HEK293T (cell line): ENCODE data around the gene RFX6.

Experiments used
- CTCF ChIA-PET: fragments of 350-600 bp; formaldehyde crosslinking; extraction: SDS; loops from one replicate; lab custom pipeline; 2021; ENCODE audit warnings: antibody characterized with exemption, inconsistent platforms; lab: Yijun Ruan, JAX
- POLR2A ChIA-PET: fragments of 350-600 bp; formaldehyde crosslinking; extraction: SDS; loops from one replicate; lab custom pipeline; 2020; ENCODE audit warnings: antibody characterized with exemption, inconsistent platforms; lab: Yijun Ruan, JAX
- DNase-seq: peaks from one replicate; pipeline ENCODE4 v3.0.0; 2012; ENCODE audit warnings: mixed read lengths; ENCODE audit errors: extremely low spot score
- ARNT ChIP-seq: fragments of 450-650 bp; IDR thresholded peaks from 2 replicates; pipeline ENCODE4 v1.6.1; 2017; ENCODE audit warnings: mild to moderate bottlenecking
- BHLHE40 ChIP-seq: fragments of 450-650 bp; IDR thresholded peaks from 2 replicates; pipeline ENCODE4 v1.6.1; 2016; ENCODE audit warnings: mild to moderate bottlenecking, moderate library complexity, borderline replicate concordance
- CTBP1 ChIP-seq: fragments of 450-650 bp; IDR thresholded peaks from 2 replicates; pipeline ENCODE4 v1.6.1; 2016; ENCODE audit warnings: borderline replicate concordance
- ELF4 ChIP-seq: fragments of 450-650 bp; IDR thresholded peaks from 2 replicates; pipeline ENCODE4 v1.6.1; 2017; ENCODE audit warnings: antibody characterized with exemption
- FOXA1 ChIP-seq: fragments of 450-650 bp; IDR thresholded peaks from 2 replicates; pipeline ENCODE4 v1.6.1; 2016; ENCODE audit warnings: mild to moderate bottlenecking
- FOXK2 ChIP-seq: fragments of 450-650 bp; IDR thresholded peaks from 2 replicates; pipeline ENCODE4 v1.6.1; 2016; ENCODE audit warnings: mild to moderate bottlenecking
- FOXM1 ChIP-seq: fragments of 450-650 bp; IDR thresholded peaks from 2 replicates; pipeline ENCODE4 v1.6.1; 2017; ENCODE audit warnings: mild to moderate bottlenecking, borderline replicate concordance
- HDGF ChIP-seq: fragments of 450-650 bp; IDR thresholded peaks from 2 replicates; pipeline ENCODE4 v1.6.1; 2017; ENCODE audit warnings: antibody characterized with exemption, borderline replicate concordance
- L3MBTL2 ChIP-seq: fragments of 450-650 bp; conservative IDR thresholded peaks from 2 replicates; pipeline ENCODE4 v1.6.1; 2016; ENCODE audit warnings: mild to moderate bottlenecking
- LEF1 ChIP-seq: fragments of 450-650 bp; IDR thresholded peaks from 2 replicates; pipeline ENCODE4 v1.6.1; 2017; ENCODE audit warnings: mild to moderate bottlenecking, borderline replicate concordance
- NFRKB ChIP-seq: fragments of 450-650 bp; IDR thresholded peaks from 2 replicates; pipeline ENCODE4 v1.6.1; 2016; ENCODE audit warnings: mild to moderate bottlenecking, moderate library complexity
- PKNOX1 ChIP-seq: fragments of 450-650 bp; IDR thresholded peaks from 2 replicates; pipeline ENCODE4 v1.6.1; 2016
- SP1 ChIP-seq: fragments of 450-650 bp; IDR thresholded peaks from 2 replicates; pipeline ENCODE4 v1.6.1; 2017
- SUZ12 ChIP-seq: fragments of 450-650 bp; IDR thresholded peaks from 2 replicates; pipeline ENCODE4 v1.6.1; 2016; ENCODE audit warnings: mild to moderate bottlenecking
- TARDBP ChIP-seq: fragments of 450-650 bp; IDR thresholded peaks from 2 replicates; pipeline ENCODE4 v1.6.1; 2016
- ZNF384 ChIP-seq: fragments of 450-650 bp; IDR thresholded peaks from 2 replicates; pipeline ENCODE4 v1.6.1; 2016

Gene RFX6

GRCh38 chr6:116974526-116975316 lies 97.7 kb downstream of the RFX6 start:
- DNase-seq = no peak
- ChIA-PET CTCF (interaction anchor here (0.6 to 1.0 kb wide), 2 partner anchors 293 to 354 kb away, joined by 3 to 5 read pairs; no protein-coding TSS in a partner anchor), POLR2A (no interaction called here)
- TF ChIP-seq ARNT = no peak
- no peak for TF ChIP-seq SP1
- no peak for TF ChIP-seq L3MBTL2

- ChIA-PET POLR2A (no interaction called here), CTCF (no interaction called here)
- TF ChIP-seq SUZ12 = no peak
- TF ChIP-seq ELF4 = no peak
- no peak for TF ChIP-seq TARDBP
- no peak for TF ChIP-seq ARNT
- no peak for TF ChIP-seq SP1
- TF ChIP-seq NFRKB = no peak
- TF ChIP-seq CTBP1 = no peak
- no peak for TF ChIP-seq HDGF
- TF ChIP-seq ZNF384 = no peak
- TF ChIP-seq FOXK2 = no peak
- no peak for TF ChIP-seq PKNOX1
- TF ChIP-seq L3MBTL2 = no peak
- no peak for TF ChIP-seq FOXA1
- no peak for TF ChIP-seq LEF1
- no peak for TF ChIP-seq FOXM1
- TF ChIP-seq BHLHE40 = no peak
Measured at GRCh38 chr6:116975600-116975999, 98.6 kb downstream of the RFX6 start.

GRCh38 chr6:116979560-116979959 lies 102.5 kb downstream of the RFX6 start:
- TF ChIP-seq ARNT (no peak), FOXM1 (no peak), FOXK2 (no peak), BHLHE40 (no peak), SUZ12 (no peak), ELF4 (no peak), NFRKB (no peak), CTBP1 (no peak), HDGF (no peak), L3MBTL2 (no peak), ZNF384 (no peak), SP1 (no peak), FOXA1 (no peak), TARDBP (no peak), LEF1 (no peak), PKNOX1 (no peak)
- CTCF ChIA-PET = no interaction called here
- DNase-seq = no peak
- POLR2A ChIA-PET = no interaction called here

More at GRCh38 chr6:116975600-116975999, 98.6 kb downstream of the RFX6 start:
- no peak for DNase-seq
